Heart left ventricle (tissue), 13 donors: ENCODE measurements around the gene EVL.

Source experiments
- CTCF ChIP-seq, 12 donors: fragments of 200-600 bp; sonication (generic) in 4 of 12; IDR thresholded peaks; one replicate each; pipeline versions ENCODE4 v1.5.0 to v1.8.0; 2018 to 2022; ENCODE audit warnings: antibody characterized with exemption in 12 of 12, mild to moderate bottlenecking in 5 of 12
- POLR2A ChIP-seq, 2 donors: fragments of 450-650 bp; IDR thresholded peaks; one replicate each; pipeline ENCODE4 v1.6.1; 2017; ENCODE audit warnings: antibody characterized with exemption in 2 of 2, mild to moderate bottlenecking in 2 of 2, moderate library complexity in 2 of 2
- donor health status: ischemic (EF 13 %, LVEDD 7.1; RV severe dilation, severe dysfunction).
- donor health status: DM: no; HTN: yes; CAD: no.
- donor health status: DM: no; HTN: no; CAD: no.
- donor health status: ischemic (EF 25% LVEDD 6.9; RV normal size, moderate dysfunction).
- donor health status: ischemic (EF 25% LVEDD 5.7; RV mildly dilated, moderate dysfunction).
- donor health status: ischemic (EF 35%, LVEDD 5.7; RV mildly dilated, moderate dysfunction).
- donor health status: nonischemic (EF 11% LVEDD 7.7; RV severe dilation, severe dysfunction).
- donor health status: DM: yes; HTN: yes; CAD: no.
- donor health status: PGD.
- donor health status: ischemic (EF 29% LVEDD 5.4; RV normal size, mild dysfunction).
- donor health status: nonischemic (EF 23%, LVEDD 6.1; RV moderate dilation, normal function).

GRCh38 chr14:100132161-100132902 is 67.1 kb downstream of the EVL start:
- no peak for TF ChIP-seq CTCF (IDR thresholded peaks at IDR 0.05)
- no peak for TF ChIP-seq POLR2A (IDR thresholded peaks at IDR 0.05)
